ENCODE data around the gene ENAM.
A peak's percentile ranks its signal among the peaks of the same experiment; 100 is the strongest.

GRCh38 chr4:70687821-70688794 lies 59.6 kb downstream of the ENAM start, which contains the start of gene UTP3:
- TF ChIP-seq ATF7 (IDR thresholded peaks at IDR 0.05; ENCODE audit: low read depth): no peak; the same call in none of the 2 replicates
- no peak for TF ChIP-seq SUZ12 (IDR thresholded peaks at IDR 0.05; ENCODE audit: unreplicated experiment)
- TF ChIP-seq GABPA (IDR thresholded peaks at IDR 0.05; ENCODE audit: low read depth): peak; percentile 99
- TF ChIP-seq, protein P1, sequence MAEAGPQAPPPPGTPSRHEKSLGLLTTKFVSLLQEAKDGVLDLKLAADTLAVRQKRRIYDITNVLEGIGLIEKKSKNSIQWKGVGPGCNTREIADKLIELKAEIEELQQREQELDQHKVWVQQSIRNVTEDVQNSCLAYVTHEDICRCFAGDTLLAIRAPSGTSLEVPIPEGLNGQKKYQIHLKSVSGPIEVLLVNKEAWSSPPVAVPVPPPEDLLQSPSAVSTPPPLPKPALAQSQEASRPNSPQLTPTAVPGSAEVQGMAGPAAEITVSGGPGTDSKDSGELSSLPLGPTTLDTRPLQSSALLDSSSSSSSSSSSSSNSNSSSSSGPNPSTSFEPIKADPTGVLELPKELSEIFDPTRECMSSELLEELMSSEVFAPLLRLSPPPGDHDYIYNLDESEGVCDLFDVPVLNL (IDR thresholded peaks at IDR 0.05; ENCODE audit: low read depth, low read length): no peak
- TF ChIP-seq EP300 (IDR thresholded peaks at IDR 0.05; ENCODE audit: borderline replicate concordance in 1 of 2, control insufficient read depth in 1 of 2, low read depth in 2 of 2, low read length in 2 of 2): no peak; a peak in 1 of 4 replicates

Data from GM12878 (cell line).